NB4 (cell line): ENCODE results near the gene IGSF21.

Experiments used
- POLR2A ChIP-seq: IDR thresholded peaks from 2 replicates; pipeline ENCODE4 v1.6.1; 2011; ENCODE audit warnings: mild to moderate bottlenecking; ENCODE audit not compliant: insufficient read length; ENCODE audit errors: extremely low read depth
- TF ChIP-seq, protein P1 (sequence below): IDR thresholded peaks from one replicate; pipeline ENCODE4 v1.5.1; 2012; ENCODE audit warnings: low read depth, low read length

GRCh38 chr1:18278946-18279345, 171.3 kb downstream of the IGSF21 start:
- TF ChIP-seq, protein P1, sequence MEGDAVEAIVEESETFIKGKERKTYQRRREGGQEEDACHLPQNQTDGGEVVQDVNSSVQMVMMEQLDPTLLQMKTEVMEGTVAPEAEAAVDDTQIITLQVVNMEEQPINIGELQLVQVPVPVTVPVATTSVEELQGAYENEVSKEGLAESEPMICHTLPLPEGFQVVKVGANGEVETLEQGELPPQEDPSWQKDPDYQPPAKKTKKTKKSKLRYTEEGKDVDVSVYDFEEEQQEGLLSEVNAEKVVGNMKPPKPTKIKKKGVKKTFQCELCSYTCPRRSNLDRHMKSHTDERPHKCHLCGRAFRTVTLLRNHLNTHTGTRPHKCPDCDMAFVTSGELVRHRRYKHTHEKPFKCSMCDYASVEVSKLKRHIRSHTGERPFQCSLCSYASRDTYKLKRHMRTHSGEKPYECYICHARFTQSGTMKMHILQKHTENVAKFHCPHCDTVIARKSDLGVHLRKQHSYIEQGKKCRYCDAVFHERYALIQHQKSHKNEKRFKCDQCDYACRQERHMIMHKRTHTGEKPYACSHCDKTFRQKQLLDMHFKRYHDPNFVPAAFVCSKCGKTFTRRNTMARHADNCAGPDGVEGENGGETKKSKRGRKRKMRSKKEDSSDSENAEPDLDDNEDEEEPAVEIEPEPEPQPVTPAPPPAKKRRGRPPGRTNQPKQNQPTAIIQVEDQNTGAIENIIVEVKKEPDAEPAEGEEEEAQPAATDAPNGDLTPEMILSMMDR = no peak
- TF ChIP-seq POLR2A = no peak
